Measurements from ENCODE around the gene SMYD2. TPM values are rescaled to one million over a fixed set of nuclear protein-coding genes. Genes with fewer than 3 reads are reported as not detected.

The SMYD2 gene
- total RNA-seq, 4 donors from 2014 or later, result 25.3 to 30.7 (median 27.8) TPM

DNA sequence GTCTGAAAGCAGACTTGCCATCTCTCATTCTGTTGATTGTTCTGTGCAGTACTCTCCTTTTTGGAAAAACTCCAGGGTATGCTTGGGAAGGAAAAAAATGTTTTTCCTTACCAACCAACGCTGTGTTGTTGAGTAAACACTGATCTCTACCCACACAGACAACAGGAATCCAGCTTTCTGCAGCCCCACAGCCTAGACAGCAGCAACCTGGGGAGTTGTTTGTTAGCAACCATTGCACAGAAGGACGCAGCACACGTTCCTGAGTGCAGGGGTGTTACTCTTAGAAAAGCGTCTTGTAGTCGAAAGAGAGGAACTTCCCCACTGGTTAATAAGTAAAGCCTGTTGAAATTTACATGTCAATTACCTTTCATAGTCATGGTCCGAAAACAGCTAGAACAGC is 56.6 kb downstream of the SMYD2 start:
- H3K36me3 ChIP-seq, result no peaks in the 10 kb centered on the region
- no peaks in the 10 kb centered on the region for H3K9me3 ChIP-seq
- peaks cover 24% of the 10 kb centered on the region for H3K4me1 ChIP-seq
- H3K27ac ChIP-seq, result peak overlapping the region; percentile 53
- TF ChIP-seq POLR2A (IDR thresholded peaks at IDR 0.05), result no peak
- no peak for TF ChIP-seq EP300 (IDR thresholded peaks at IDR 0.05)
- TF ChIP-seq, protein P1, sequence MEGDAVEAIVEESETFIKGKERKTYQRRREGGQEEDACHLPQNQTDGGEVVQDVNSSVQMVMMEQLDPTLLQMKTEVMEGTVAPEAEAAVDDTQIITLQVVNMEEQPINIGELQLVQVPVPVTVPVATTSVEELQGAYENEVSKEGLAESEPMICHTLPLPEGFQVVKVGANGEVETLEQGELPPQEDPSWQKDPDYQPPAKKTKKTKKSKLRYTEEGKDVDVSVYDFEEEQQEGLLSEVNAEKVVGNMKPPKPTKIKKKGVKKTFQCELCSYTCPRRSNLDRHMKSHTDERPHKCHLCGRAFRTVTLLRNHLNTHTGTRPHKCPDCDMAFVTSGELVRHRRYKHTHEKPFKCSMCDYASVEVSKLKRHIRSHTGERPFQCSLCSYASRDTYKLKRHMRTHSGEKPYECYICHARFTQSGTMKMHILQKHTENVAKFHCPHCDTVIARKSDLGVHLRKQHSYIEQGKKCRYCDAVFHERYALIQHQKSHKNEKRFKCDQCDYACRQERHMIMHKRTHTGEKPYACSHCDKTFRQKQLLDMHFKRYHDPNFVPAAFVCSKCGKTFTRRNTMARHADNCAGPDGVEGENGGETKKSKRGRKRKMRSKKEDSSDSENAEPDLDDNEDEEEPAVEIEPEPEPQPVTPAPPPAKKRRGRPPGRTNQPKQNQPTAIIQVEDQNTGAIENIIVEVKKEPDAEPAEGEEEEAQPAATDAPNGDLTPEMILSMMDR (IDR thresholded peaks at IDR 0.05), result no peak
- no peak for TF ChIP-seq POLR2AphosphoS5 (IDR thresholded peaks at IDR 0.05)
- H3K4me3 ChIP-seq, result no peak overlapping the region
- 23% methylated on average over 6 of the region's 6 CpGs for WGBS
- no peaks in the 10 kb centered on the region for H3K27me3 ChIP-seq
- DNase-seq (ENCODE audit: low spot score in 2 of 2), result no peak

DNA sequence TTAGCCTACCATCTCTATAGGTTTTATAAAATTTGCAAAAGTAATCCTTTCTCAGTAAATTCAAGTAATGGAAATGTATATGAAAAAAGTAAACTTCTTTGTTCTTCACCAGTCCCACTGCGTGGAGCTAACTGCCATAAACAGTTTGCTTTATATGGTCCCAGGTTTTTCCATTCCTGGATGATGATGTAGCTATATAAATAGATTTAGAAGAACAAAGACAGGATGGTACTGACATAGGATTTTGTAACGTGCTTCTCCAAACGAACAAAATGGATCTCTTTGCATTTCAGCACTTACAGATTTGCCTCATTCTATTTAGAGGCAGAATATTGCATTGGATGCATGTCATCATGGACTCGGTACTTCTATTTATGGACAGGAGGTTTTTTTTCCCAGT is 57.3 kb downstream of the SMYD2 start:
- H3K27ac ChIP-seq, result peak overlapping the region; percentile 53
- no peaks in the 10 kb centered on the region for H3K9me3 ChIP-seq
- H3K36me3 ChIP-seq, result no peaks in the 10 kb centered on the region
- H3K4me1 ChIP-seq, result peaks cover 19% of the 10 kb centered on the region
- no peak overlapping the region for H3K4me3 ChIP-seq
- H3K27me3 ChIP-seq, result no peaks in the 10 kb centered on the region
- DNase-seq (ENCODE audit: low spot score in 2 of 2), result no peak
- WGBS, result 65% methylated on average over 4 of the region's 4 CpGs
- TF ChIP-seq, protein P1 (IDR thresholded peaks at IDR 0.05), result no peak
- TF ChIP-seq EP300 (IDR thresholded peaks at IDR 0.05), result no peak
- no peak for TF ChIP-seq POLR2A (IDR thresholded peaks at IDR 0.05)
- TF ChIP-seq POLR2AphosphoS5 (IDR thresholded peaks at IDR 0.05), result no peak

DNA sequence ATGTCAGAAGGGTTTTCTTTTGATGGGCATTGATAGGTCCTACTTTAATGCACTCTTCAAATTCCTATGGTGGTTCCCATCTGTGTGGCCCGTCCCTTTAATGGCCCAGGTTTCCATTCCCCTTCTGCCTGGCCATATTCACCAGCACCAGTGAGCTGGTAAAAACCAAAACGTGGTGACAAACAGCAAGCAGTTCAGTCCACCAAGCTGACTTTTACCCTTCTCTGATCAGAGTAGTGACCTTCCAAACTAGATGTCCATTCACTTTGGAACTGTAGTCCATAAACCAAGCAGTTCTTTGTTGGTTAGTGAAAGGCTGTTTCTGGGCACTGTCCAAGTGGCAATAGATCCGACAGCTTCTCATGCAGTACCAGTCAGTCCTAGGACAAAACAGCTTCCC is 60.5 kb downstream of the SMYD2 start:
- 94% methylated on average over 3 of the region's 3 CpGs for WGBS
- TF ChIP-seq POLR2A (IDR thresholded peaks at IDR 0.05) (no peak), EP300 (IDR thresholded peaks at IDR 0.05) (no peak), POLR2AphosphoS5 (IDR thresholded peaks at IDR 0.05) (no peak)
- TF ChIP-seq, protein P1 (IDR thresholded peaks at IDR 0.05), result no peak
- H3K4me3 ChIP-seq, result no peak overlapping the region
- peaks cover 22% of the 10 kb centered on the region for H3K36me3 ChIP-seq
- H3K27me3 ChIP-seq, result no peaks in the 10 kb centered on the region
- DNase-seq (ENCODE audit: low spot score in 2 of 2), result no peak
- peaks cover 16% of the 10 kb centered on the region for H3K4me1 ChIP-seq
- H3K27ac ChIP-seq, result no peak overlapping the region
- no peaks in the 10 kb centered on the region for H3K9me3 ChIP-seq

DNA sequence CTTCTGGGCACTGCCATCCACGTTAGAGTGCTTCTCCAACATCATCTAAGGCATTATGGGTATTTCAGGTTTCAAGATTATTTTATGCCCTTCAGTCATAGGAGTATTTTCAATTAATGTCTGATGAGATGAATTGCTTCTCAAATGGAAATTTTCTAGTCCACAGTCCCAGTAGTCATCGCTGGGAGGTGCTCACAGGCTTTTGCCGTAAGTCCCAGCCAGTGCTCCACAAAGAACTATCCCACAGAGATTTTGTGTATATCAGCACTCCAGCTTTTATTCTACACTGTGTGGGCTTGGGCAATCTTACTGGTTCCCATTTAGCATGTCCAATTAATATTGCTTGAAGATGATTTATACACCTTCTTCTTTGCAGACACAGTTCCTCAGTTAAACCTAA is 61.0 kb downstream of the SMYD2 start:
- DNase-seq (ENCODE audit: low spot score in 2 of 2), result no peak

DNA sequence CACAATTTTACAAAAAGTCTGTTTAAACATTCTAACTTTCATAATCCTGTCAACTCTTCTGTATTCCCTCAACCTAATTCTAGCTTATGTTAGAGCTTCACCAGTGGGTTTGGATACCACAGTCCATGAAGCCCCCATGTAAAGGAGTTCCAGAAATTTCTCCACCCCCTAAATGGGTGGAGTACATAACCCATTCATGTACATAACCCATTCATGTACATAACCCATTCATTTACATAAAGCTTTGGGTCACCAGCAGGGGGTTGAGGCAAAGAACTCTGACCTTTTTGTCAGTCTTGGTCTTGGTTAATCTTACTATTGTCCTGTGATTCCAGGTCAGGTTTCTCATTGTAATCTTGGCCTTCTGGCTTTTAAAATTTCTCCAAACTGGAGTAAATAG is 61.6 kb downstream of the SMYD2 start:
- H3K4me3 ChIP-seq, result no peak overlapping the region
- H3K27me3 ChIP-seq, result no peaks in the 10 kb centered on the region

More for the DNA sequence above, 61.0 kb downstream of the SMYD2 start:
- Histone ChIP-seq H3K4me3 (no peak overlapping the region), H3K27me3 (no peaks in the 10 kb centered on the region), H3K4me1 (peaks cover 15% of the 10 kb centered on the region), H3K9me3 (no peaks in the 10 kb centered on the region), H3K36me3 (peaks cover 22% of the 10 kb centered on the region), H3K27ac (no peak overlapping the region)
- TF ChIP-seq POLR2A (IDR thresholded peaks at IDR 0.05), result no peak
- TF ChIP-seq, protein P1 (IDR thresholded peaks at IDR 0.05), result no peak
- TF ChIP-seq EP300 (IDR thresholded peaks at IDR 0.05), result no peak
- 81% methylated on average over 3 of the region's 3 CpGs for WGBS

More for the DNA sequence above, 61.6 kb downstream of the SMYD2 start:
- H3K4me1 ChIP-seq, result peaks cover 10% of the 10 kb centered on the region
- TF ChIP-seq POLR2A (IDR thresholded peaks at IDR 0.05) (no peak), EP300 (IDR thresholded peaks at IDR 0.05) (no peak), POLR2AphosphoS5 (IDR thresholded peaks at IDR 0.05) (no peak)
- TF ChIP-seq, protein P1 (IDR thresholded peaks at IDR 0.05), result no peak
- H3K9me3 ChIP-seq, result no peaks in the 10 kb centered on the region
- H3K36me3 ChIP-seq, result peaks cover 23% of the 10 kb centered on the region
- no peak overlapping the region for H3K27ac ChIP-seq
- no peak for DNase-seq (ENCODE audit: low spot score in 2 of 2)
